Memory B cell (primary cell): ENCODE measurements around the gene TMEM97.
"Not testable (repeated sequence)": the region's sequence is repeated elsewhere in the genome, so short reads cannot be mapped to it uniquely, and the experiment has no call there.

Experiments
- ATAC-seq: fragments of 150-1000 bp; cut with Tn5 transposase; 2 replicates; pipeline ENCODE4 v1.10.0; 2021; ENCODE audit warnings: low read depth, mild to moderate bottlenecking, moderate library complexity
- DNase-seq, 2 donors: peaks; one replicate each; pipeline ENCODE4 v3.0.0; 2022; ENCODE audit warnings: low spot score in 2 of 2
- H3K27ac Mint-ChIP-seq: one replicate; pipeline ENCODE4 v1.8.0; 2022; ENCODE audit warnings: mild to moderate bottlenecking, moderate library complexity, mixed read lengths
- H3K27me3 Mint-ChIP-seq: one replicate; pipeline ENCODE4 v1.8.0; 2022; ENCODE audit warnings: mixed read lengths
- H3K36me3 Mint-ChIP-seq: one replicate; pipeline ENCODE4 v1.8.0; 2022; ENCODE audit warnings: mild to moderate bottlenecking, mixed read lengths
- H3K4me1 Mint-ChIP-seq: one replicate; pipeline ENCODE4 v1.8.0; 2022; ENCODE audit warnings: mixed read lengths
- H3K4me3 Mint-ChIP-seq: one replicate; pipeline ENCODE4 v1.8.0; 2022; ENCODE audit warnings: mild to moderate bottlenecking, moderate library complexity, mixed read lengths
- H3K9me3 Mint-ChIP-seq: one replicate; pipeline ENCODE4 v1.8.0; 2022; ENCODE audit warnings: mixed read lengths

The TMEM97 gene

GRCh38 chr17:28318759-28319597 lies at the start of gene TMEM97:
TMEM97 (plus strand) TSS chr17:28319200; CDS start chr17:28319240, 40 bp downstream.
- peak within 1 kb of the TSS; percentile 85 for H3K27ac Mint-ChIP-seq
- peak; percentile 96 for ATAC-seq
- peak within 1 kb of the TSS; percentile 92 for H3K4me3 Mint-ChIP-seq
- H3K9me3 Mint-ChIP-seq = no peaks in the 10 kb centered on the region
- DNase-seq = peak; percentile 83 to 91
- H3K27me3 Mint-ChIP-seq = no peaks in the 10 kb centered on the region
- peaks cover 19% of the 10 kb centered on the region for H3K4me1 Mint-ChIP-seq
- no peaks in the 10 kb centered on the region for H3K36me3 Mint-ChIP-seq

DNA sequence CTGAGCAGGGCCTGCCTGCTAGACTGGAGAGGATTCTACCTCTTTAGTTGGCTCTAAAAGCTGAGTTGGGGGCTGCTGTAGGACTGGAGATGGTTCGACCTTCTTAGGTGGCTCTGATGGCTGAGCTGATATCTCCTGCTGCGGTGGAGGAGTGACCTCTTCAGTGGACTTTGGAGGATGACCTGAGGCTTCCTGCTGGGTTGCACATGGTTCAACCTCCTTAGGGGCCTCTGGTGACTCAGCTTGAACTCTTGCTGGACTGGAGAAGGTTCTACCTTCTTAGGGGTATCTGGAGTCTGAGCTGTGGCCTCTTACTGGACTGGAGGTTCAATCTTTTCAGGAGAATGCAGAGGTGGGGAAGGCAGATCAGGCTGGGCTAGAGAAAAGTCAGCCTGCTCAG lies 48.9 kb upstream of the TMEM97 start:
- Mint-ChIP-seq H3K4me1 (no peaks in the 10 kb centered on the region), H3K27me3 (peaks cover 27% of the 10 kb centered on the region), H3K9me3 (no peaks in the 10 kb centered on the region), H3K4me3 (no peak overlapping the region), H3K27ac (no peak overlapping the region), H3K36me3 (no peaks in the 10 kb centered on the region)
- no peak for DNase-seq
- no peak for ATAC-seq

GRCh38 chr17:28270926-28271325 lies 48.1 kb upstream of the TMEM97 start:
- Mint-ChIP-seq H3K27me3 (peaks cover 27% of the 10 kb centered on the region), H3K36me3 (no peaks in the 10 kb centered on the region), H3K27ac (no peak overlapping the region), H3K4me3 (no peak overlapping the region), H3K4me1 (no peaks in the 10 kb centered on the region), H3K9me3 (no peaks in the 10 kb centered on the region)
- DNase-seq (no peak), ATAC-seq (no peak)

DNA sequence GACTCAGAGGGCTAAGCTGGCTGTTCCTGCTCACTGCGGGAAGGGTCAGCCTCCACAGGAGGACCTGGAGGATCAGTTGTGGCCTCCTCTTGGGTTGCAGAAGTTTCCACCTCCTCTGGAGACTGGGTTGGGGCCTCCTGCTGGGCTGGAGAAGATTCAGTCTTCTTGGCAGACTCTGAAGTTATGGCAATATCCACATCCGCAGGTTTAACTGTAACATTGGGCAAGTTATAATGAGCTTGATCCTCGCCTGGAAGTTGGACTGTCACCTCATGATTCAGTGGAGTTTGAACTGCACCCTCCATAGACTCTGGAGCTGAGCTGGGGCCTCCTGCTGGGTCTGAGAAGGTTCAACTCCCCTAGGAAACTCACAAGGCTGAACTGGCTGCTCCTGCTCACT lies 47.6 kb upstream of the TMEM97 start:
- Mint-ChIP-seq H3K27ac (no peak overlapping the region), H3K9me3 (no peaks in the 10 kb centered on the region), H3K27me3 (peaks cover 27% of the 10 kb centered on the region)

GRCh38 chr17:28272166-28272565 lies 46.8 kb upstream of the TMEM97 start:
- peaks cover 27% of the 10 kb centered on the region for H3K27me3 Mint-ChIP-seq
- no peak overlapping the region for H3K27ac Mint-ChIP-seq
- DNase-seq (no peak), ATAC-seq (no peak)
- H3K9me3 Mint-ChIP-seq = no peaks in the 10 kb centered on the region
- H3K36me3 Mint-ChIP-seq = no peaks in the 10 kb centered on the region
- H3K4me1 Mint-ChIP-seq = no peaks in the 10 kb centered on the region
- H3K4me3 Mint-ChIP-seq = no peak overlapping the region

More for the DNA sequence above, 47.6 kb upstream of the TMEM97 start:
- Mint-ChIP-seq H3K4me1 (no peaks in the 10 kb centered on the region), H3K4me3 (no peak overlapping the region), H3K36me3 (no peaks in the 10 kb centered on the region)
- DNase-seq (no peak), ATAC-seq (no peak)

- not testable (repeated sequence) for H3K27ac Mint-ChIP-seq, ATAC-seq, H3K9me3 Mint-ChIP-seq, H3K36me3 Mint-ChIP-seq, H3K4me3 Mint-ChIP-seq, DNase-seq, H3K4me1 Mint-ChIP-seq
- H3K27me3 Mint-ChIP-seq = peaks cover 27% of the 10 kb centered on the region
Observed at GRCh38 chr17:28273341-28273740, 45.7 kb upstream of the TMEM97 start.

GRCh38 chr17:28274591-28275265 lies 44.3 kb upstream of the TMEM97 start:
- H3K4me3 Mint-ChIP-seq = no peak overlapping the region
- ATAC-seq (no peak), DNase-seq (no peak)
- H3K36me3 Mint-ChIP-seq = no peaks in the 10 kb centered on the region
- no peaks in the 10 kb centered on the region for H3K9me3 Mint-ChIP-seq
- no peak overlapping the region for H3K27ac Mint-ChIP-seq
- H3K4me1 Mint-ChIP-seq = peaks cover 7% of the 10 kb centered on the region
- peaks cover 24% of the 10 kb centered on the region for H3K27me3 Mint-ChIP-seq

DNA sequence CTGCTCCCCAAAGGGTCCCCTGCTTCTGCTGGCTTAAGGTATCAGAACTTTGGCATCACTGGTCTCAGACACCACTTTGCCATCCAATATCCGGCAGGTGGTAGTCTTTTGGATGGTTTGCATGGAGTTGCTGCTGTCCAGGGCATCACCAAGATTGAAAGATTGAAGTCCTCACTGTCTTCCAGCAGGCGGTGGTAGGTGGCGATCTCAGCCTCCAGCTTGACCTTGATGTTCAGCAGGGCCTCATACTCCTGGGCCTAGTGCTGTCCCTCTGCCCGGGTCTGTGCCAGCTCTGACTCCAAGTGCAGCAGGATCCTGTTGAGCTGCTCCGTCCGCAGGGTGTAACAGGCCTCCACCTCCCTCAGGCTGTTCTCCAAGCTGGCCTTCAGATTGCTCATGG lies 43.0 kb upstream of the TMEM97 start:
- DNase-seq = no peak
- Mint-ChIP-seq H3K27ac (no peak overlapping the region), H3K4me1 (peaks cover 7% of the 10 kb centered on the region), H3K36me3 (no peaks in the 10 kb centered on the region), H3K9me3 (no peaks in the 10 kb centered on the region), H3K27me3 (peaks cover 16% of the 10 kb centered on the region), H3K4me3 (no peak overlapping the region)
- no peak for ATAC-seq

GRCh38 chr17:28279411-28279810 lies 39.6 kb upstream of the TMEM97 start:
- peaks cover 7% of the 10 kb centered on the region for H3K4me1 Mint-ChIP-seq
- DNase-seq (no peak), ATAC-seq (no peak)
- H3K27me3 Mint-ChIP-seq = peaks cover 8% of the 10 kb centered on the region
- H3K9me3 Mint-ChIP-seq = no peaks in the 10 kb centered on the region
- H3K36me3 Mint-ChIP-seq = no peaks in the 10 kb centered on the region
- no peak overlapping the region for H3K4me3 Mint-ChIP-seq
- H3K27ac Mint-ChIP-seq = no peak overlapping the region

- Mint-ChIP-seq H3K4me1 (peaks cover 7% of the 10 kb centered on the region), H3K36me3 (no peaks in the 10 kb centered on the region), H3K9me3 (no peaks in the 10 kb centered on the region), H3K27ac (no peak overlapping the region), H3K4me3 (no peak overlapping the region), H3K27me3 (peaks cover 6% of the 10 kb centered on the region)
- ATAC-seq (no peak), DNase-seq (no peak)
Observed at GRCh38 chr17:28280826-28281225, 38.2 kb upstream of the TMEM97 start.

GRCh38 chr17:28282596-28282995 lies 36.4 kb upstream of the TMEM97 start:
- Mint-ChIP-seq H3K4me3 (no peak overlapping the region), H3K27me3 (peaks cover 3% of the 10 kb centered on the region), H3K9me3 (no peaks in the 10 kb centered on the region), H3K27ac (no peak overlapping the region), H3K36me3 (no peaks in the 10 kb centered on the region), H3K4me1 (peaks cover 7% of the 10 kb centered on the region)
- ATAC-seq (no peak), DNase-seq (no peak)

DNA sequence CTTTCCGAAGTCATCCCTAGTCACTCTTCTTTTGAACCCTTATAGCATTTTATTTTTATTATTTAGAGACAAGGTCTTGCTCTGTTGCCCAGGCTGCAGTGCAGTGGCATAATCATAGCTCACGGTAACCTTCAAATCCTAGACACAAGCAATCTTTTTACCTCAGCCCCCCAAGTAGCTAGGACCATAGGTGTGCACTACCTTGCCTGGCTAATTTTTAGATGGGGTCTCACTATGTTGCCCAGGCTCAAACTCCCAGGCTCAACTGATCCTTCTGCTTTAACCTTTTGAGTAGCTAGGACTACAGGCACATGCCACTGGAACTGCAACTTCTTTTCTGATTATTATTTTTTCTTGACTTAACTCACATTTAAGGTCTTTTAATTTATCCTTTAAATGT lies 33.0 kb upstream of the TMEM97 start:
- Mint-ChIP-seq H3K36me3 (no peaks in the 10 kb centered on the region), H3K4me3 (no peak overlapping the region)

DNA sequence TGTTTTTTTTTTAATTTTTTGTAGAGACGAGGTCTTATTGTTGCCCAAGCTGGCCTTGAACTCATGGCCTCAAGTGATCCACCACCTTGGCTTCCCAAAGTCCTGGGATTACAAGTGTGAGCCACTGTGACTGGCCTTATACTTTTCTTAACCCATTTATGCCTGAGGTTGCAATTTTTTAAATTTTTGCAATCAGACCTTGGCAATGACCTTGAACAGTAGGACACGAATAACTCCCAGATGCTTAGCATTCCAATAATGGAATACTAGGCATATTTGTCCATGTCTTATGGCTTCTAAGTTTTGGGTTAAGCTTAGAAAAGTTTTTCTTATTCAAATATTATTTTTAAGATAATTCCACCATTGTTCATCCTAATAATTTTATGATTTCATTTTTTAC lies 28.3 kb upstream of the TMEM97 start:
- DNase-seq (no peak), ATAC-seq (no peak)
- H3K36me3 Mint-ChIP-seq = no peaks in the 10 kb centered on the region
- peaks cover 2% of the 10 kb centered on the region for H3K27me3 Mint-ChIP-seq
- H3K9me3 Mint-ChIP-seq = no peaks in the 10 kb centered on the region
- peaks cover 7% of the 10 kb centered on the region for H3K4me1 Mint-ChIP-seq
- H3K4me3 Mint-ChIP-seq = no peak overlapping the region
- no peak overlapping the region for H3K27ac Mint-ChIP-seq

More for the DNA sequence above, 33.0 kb upstream of the TMEM97 start:
- no peaks in the 10 kb centered on the region for H3K4me1 Mint-ChIP-seq
- H3K27ac Mint-ChIP-seq = no peak overlapping the region
- H3K9me3 Mint-ChIP-seq = no peaks in the 10 kb centered on the region
- no peaks in the 10 kb centered on the region for H3K27me3 Mint-ChIP-seq
- no peak for DNase-seq
- no peak for ATAC-seq

GRCh38 chr17:28291780-28292330 lies 27.1 kb upstream of the TMEM97 start:
- H3K27ac Mint-ChIP-seq = no peak overlapping the region
- DNase-seq = no peak
- no peak for ATAC-seq
- H3K36me3 Mint-ChIP-seq = no peaks in the 10 kb centered on the region
- no peak overlapping the region for H3K4me3 Mint-ChIP-seq
- H3K4me1 Mint-ChIP-seq = peaks cover 7% of the 10 kb centered on the region
- peaks cover 3% of the 10 kb centered on the region for H3K27me3 Mint-ChIP-seq
- H3K9me3 Mint-ChIP-seq = no peaks in the 10 kb centered on the region
